SK-N-SH (cell line): ENCODE measurements around the gene DECR2. TPM values are rescaled to one million over a fixed set of nuclear protein-coding genes. Genes with fewer than 3 reads are reported as not detected.

Experiments used
- CTCF ChIA-PET: fragments of 300-600, 350-600 bp; formaldehyde crosslinking; extraction: SDS; loops from one replicate; lab custom pipeline; 2021; lab: Yijun Ruan, JAX
- POLR2A ChIA-PET: fragments of 350-600 bp; sonication (Branson Sonifier 250); formaldehyde crosslinking; extraction: SDS; loops from one replicate; lab custom pipeline; 2020; ENCODE audit warnings: antibody characterized with exemption, inconsistent platforms; lab: Yijun Ruan, JAX
- DNase-seq: peaks from one replicate; pipeline ENCODE4 v3.0.0; 2012
- H2AFZ ChIP-seq: fragments of 200-600 bp; sonication (generic); 2 replicates; pipeline ENCODE4 v1.8.1; 2016; ENCODE audit warnings: antibody characterized with exemption, mild to moderate bottlenecking, low read depth
- H3F3A ChIP-seq: fragments of 200-600 bp; sonication (generic); replicated peaks from 2 replicates; pipeline ENCODE3; 2016; ENCODE audit warnings: antibody characterized with exemption, mild to moderate bottlenecking; ENCODE audit not compliant: insufficient read depth
- H3K27ac ChIP-seq, 2 experiments: fragments of 200-500 bp in 1 of 2; fragments of 200-600 bp in 1 of 2; sonication (Bioruptor generic) in 1 of 2; sonication (generic), shearing (Covaris generic) in 1 of 2; 2 replicates each; pipeline versions ENCODE4 v1.5.1 to v1.6.1; 2014 to 2016; ENCODE audit warnings: low read depth in 2 of 2, inconsistent platforms in 1 of 2, low read length in 1 of 2, mild to moderate bottlenecking in 1 of 2, mixed read lengths in 1 of 2
- H3K27me3 ChIP-seq: fragments of 200-600 bp; sonication (generic), shearing (Covaris generic); 2 replicates; pipeline ENCODE4 v1.6.1; 2016; ENCODE audit warnings: mixed run types; ENCODE audit not compliant: insufficient read depth
- H3K36me3 ChIP-seq, 2 experiments: fragments of 200-500 bp in 1 of 2; fragments of 200-600 bp in 1 of 2; sonication (Bioruptor generic) in 1 of 2; sonication (generic) in 1 of 2; replicated peaks in 1 of 2; 2 replicates each; pipeline versions ENCODE3 to v1.5.1; 2014 to 2016; ENCODE audit warnings: low read length in 1 of 2, mild to moderate bottlenecking in 1 of 2; ENCODE audit not compliant: insufficient read depth in 2 of 2, control insufficient read depth in 1 of 2
- H3K4me1 ChIP-seq, 2 experiments: fragments of 200-500 bp in 1 of 2; fragments of 200-600 bp in 1 of 2; sonication (Bioruptor generic) in 1 of 2; sonication (generic), shearing (Covaris generic) in 1 of 2; 2 replicates each; pipeline versions ENCODE4 v1.5.1 to v1.6.1; 2014 to 2016; ENCODE audit warnings: low read depth in 1 of 2, low read length in 1 of 2, mixed run types in 1 of 2; ENCODE audit not compliant: insufficient read depth in 2 of 2, control insufficient read depth in 1 of 2
- H3K4me2 ChIP-seq: fragments of 200-600 bp; sonication (generic), shearing (Covaris generic); 2 replicates; pipeline ENCODE4 v1.6.1; 2017; ENCODE audit warnings: mixed run types
- H3K4me3 ChIP-seq, 2 experiments: fragments of 200-500 bp in 1 of 2; fragments of 200-600 bp in 1 of 2; sonication (Bioruptor generic) in 1 of 2; sonication (generic), shearing (Covaris generic) in 1 of 2; 2 replicates each; pipeline versions ENCODE4 v1.5.1 to v1.8.1; 2014 to 2016; ENCODE audit warnings: low read depth in 2 of 2, inconsistent platforms in 1 of 2, low read length in 1 of 2, mild to moderate bottlenecking in 1 of 2, mixed read lengths in 1 of 2, moderate library complexity in 1 of 2
- H3K79me2 ChIP-seq: fragments of 200-600 bp; sonication (generic); 2 replicates; pipeline ENCODE4 v1.8.1; 2017; ENCODE audit warnings: mild to moderate bottlenecking; ENCODE audit not compliant: insufficient read depth
- H3K9ac ChIP-seq: fragments of 200-600 bp; sonication (generic); 2 replicates; pipeline ENCODE4 v1.6.1; 2017; ENCODE audit warnings: mixed run types
- H3K9me2 ChIP-seq: fragments of 200-600 bp; sonication (generic); 2 replicates; pipeline ENCODE4 v1.6.1; 2017; ENCODE audit warnings: mixed run types
- H3K9me3 ChIP-seq: fragments of 200-600 bp; sonication (generic); 2 replicates; pipeline ENCODE4 v1.6.1; 2017; ENCODE audit warnings: mixed run types, mild to moderate bottlenecking, moderate library complexity
- H4K20me1 ChIP-seq: fragments of 200-600 bp; sonication (generic); 2 replicates; pipeline ENCODE4 v1.6.1; 2017; ENCODE audit warnings: mild to moderate bottlenecking, mixed run types; ENCODE audit not compliant: insufficient read depth
- CTCF ChIP-seq: fragments of 200-600 bp; sonication (generic); IDR thresholded peaks from 2 replicates; pipeline ENCODE4 v1.6.1; 2017; ENCODE audit warnings: antibody characterized with exemption, mild to moderate bottlenecking, moderate library complexity
- ELF1 ChIP-seq: IDR thresholded peaks from 2 replicates; pipeline ENCODE4 v1.4.0; 2012
- FOXM1 ChIP-seq: IDR thresholded peaks from 2 replicates; pipeline ENCODE4 v1.4.0; 2012; ENCODE audit warnings: low read depth, mild to moderate bottlenecking
- GATA2 ChIP-seq: sonication (generic); formaldehyde crosslinking; IDR thresholded peaks from 2 replicates; pipeline ENCODE4 v1.5.0; 2020; ENCODE audit warnings: mild to moderate bottlenecking, missing genetic modification reagents
- JUND ChIP-seq: IDR thresholded peaks from 2 replicates; pipeline ENCODE4 v1.4.0; 2012
- MEF2A ChIP-seq: IDR thresholded peaks from 2 replicates; pipeline ENCODE4 v1.4.0; 2012; ENCODE audit warnings: low read depth, borderline replicate concordance
- MXI1 ChIP-seq: IDR thresholded peaks from 2 replicates; pipeline ENCODE4 v1.6.1; 2012; ENCODE audit warnings: mild to moderate bottlenecking, low read depth, low read length, improper control_type of control experiment
- PBX3 ChIP-seq: IDR thresholded peaks from 2 replicates; pipeline ENCODE4; 2012
- RXRA ChIP-seq: IDR thresholded peaks from 2 replicates; pipeline ENCODE4 v1.4.0; 2012; ENCODE audit warnings: low read depth, mild to moderate bottlenecking, borderline replicate concordance
- SIN3A ChIP-seq: IDR thresholded peaks from 2 replicates; pipeline ENCODE4 v1.6.1; 2012; ENCODE audit warnings: low read depth, mild to moderate bottlenecking, low read length, moderate library complexity, borderline replicate concordance
- SMC3 ChIP-seq: IDR thresholded peaks from 2 replicates; pipeline ENCODE4 v1.6.1; 2012; ENCODE audit warnings: low read depth, low read length, improper control_type of control experiment
- TCF12 ChIP-seq: IDR thresholded peaks from 2 replicates; pipeline ENCODE4 v1.4.0; 2012
- WGBS: methylation state at CpG from one replicate; pipeline ENCODE4 v1.1.6; 2017; ENCODE audit warnings: low lambda C conversion rate; 5-methylcytosine and 5-hydroxymethylcytosine counted together
- polyA plus RNA-seq, 3 experiments: library from polyadenylated mRNA; depleted of rRNA; stranded (reverse); fragments of >200 nt; gene quantifications; 2 replicates each; pipeline ENCODE4 v1.2.3, GENCODE V29; 2012
- TF ChIP-seq, protein P1 (sequence below): fragments of 150-350 bp; IDR thresholded peaks from 2 replicates; pipeline ENCODE4 v1.6.1; 2016; ENCODE audit warnings: mild to moderate bottlenecking, low read depth, low read length

The DECR2 gene
- polyA plus RNA-seq, 1 of the 3 experiments (the other 2 are of a cell fraction), result 53.0 TPM

DNA sequence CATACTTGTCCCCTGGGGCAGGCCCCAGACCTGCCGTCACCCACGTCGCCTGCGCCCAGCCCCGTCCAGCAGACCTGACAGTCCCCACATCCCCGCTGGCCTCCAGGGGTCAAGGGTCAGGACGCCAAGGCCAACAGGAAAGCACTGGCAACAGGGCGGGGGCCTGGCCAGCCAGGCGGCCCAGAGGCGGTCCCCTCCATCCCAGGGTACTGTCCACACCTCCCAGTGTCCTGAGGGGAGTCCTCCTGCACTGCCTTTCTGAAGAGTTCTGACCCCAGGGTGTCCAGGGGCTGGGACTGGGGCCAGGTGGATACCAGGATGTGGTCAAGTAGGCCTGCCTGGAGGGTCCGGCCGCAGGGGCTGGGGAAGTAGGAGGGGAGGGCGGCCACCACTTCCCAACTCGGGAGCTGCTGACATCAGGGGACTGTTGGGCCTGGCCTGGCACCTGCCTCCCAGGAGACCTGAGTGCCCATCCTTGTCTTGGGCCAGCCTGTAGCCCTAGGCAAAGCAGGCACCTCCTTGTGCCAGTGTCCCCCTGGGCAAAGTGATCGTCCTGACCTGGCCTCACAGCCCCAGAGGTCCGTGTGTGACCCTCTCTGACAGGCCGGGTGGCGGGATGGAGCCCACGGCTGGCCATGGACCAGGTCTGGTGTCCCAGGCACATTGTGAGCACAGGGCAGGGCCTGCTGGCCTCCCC lies 42.5 kb upstream of the DECR2 start:
- H3K4me2 ChIP-seq, result no peak overlapping the region
- H3K9me2 ChIP-seq, result no peaks in the 10 kb centered on the region
- no peaks in the 10 kb centered on the region for H3K27me3 ChIP-seq
- no peaks in the 10 kb centered on the region for H3F3A ChIP-seq
- CTCF ChIA-PET, result interaction anchor here (1.0 kb wide), 1 partner anchor 8 kb away, joined by 3 read pairs; no protein-coding TSS in a partner anchor
- no peak for TF ChIP-seq SIN3A
- no peak for TF ChIP-seq TCF12
- no peak for TF ChIP-seq MEF2A
- no peak for TF ChIP-seq PBX3
- TF ChIP-seq MXI1, result no peak
- no peak for TF ChIP-seq FOXM1
- TF ChIP-seq, protein P1, sequence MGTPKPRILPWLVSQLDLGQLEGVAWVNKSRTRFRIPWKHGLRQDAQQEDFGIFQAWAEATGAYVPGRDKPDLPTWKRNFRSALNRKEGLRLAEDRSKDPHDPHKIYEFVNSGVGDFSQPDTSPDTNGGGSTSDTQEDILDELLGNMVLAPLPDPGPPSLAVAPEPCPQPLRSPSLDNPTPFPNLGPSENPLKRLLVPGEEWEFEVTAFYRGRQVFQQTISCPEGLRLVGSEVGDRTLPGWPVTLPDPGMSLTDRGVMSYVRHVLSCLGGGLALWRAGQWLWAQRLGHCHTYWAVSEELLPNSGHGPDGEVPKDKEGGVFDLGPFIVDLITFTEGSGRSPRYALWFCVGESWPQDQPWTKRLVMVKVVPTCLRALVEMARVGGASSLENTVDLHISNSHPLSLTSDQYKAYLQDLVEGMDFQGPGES, result no peak
- TF ChIP-seq GATA2 (CRISPR knock-in tag), result no peak
- no peak for TF ChIP-seq ELF1
- TF ChIP-seq JUND, result no peak
- TF ChIP-seq CTCF, result no peak
- TF ChIP-seq RXRA, result no peak
- no peak for TF ChIP-seq SMC3
- H3K9ac ChIP-seq, result no peak overlapping the region
- 92% methylated on average over 6 of the region's 19 CpGs for WGBS
- DNase-seq, result no peak
- POLR2A ChIA-PET, result no interaction called here
- H3K36me3 ChIP-seq, result no peaks in the 10 kb centered on the region
- H3K27ac ChIP-seq, result no peak overlapping the region
- no peak overlapping the region for H3K4me3 ChIP-seq
- no peaks in the 10 kb centered on the region for H3K79me2 ChIP-seq
- H2AFZ ChIP-seq, result no peak overlapping the region
- H3K9me3 ChIP-seq, result no peaks in the 10 kb centered on the region
- peaks cover 0 to 15% of the 10 kb centered on the region in 2 experiments; a peak in 1 of 4 replicates for H3K4me1 ChIP-seq
- no peaks in the 10 kb centered on the region for H4K20me1 ChIP-seq
